Prostate gland (tissue), 2 donors: ENCODE results near the gene WAC.
"Not testable (repeated sequence)": the region's sequence is repeated elsewhere in the genome, so short reads cannot be mapped to it uniquely, and the experiment has no call there.

Experiments
- POLR2A ChIP-seq: fragments of 450-650 bp; IDR thresholded peaks from one replicate; pipeline ENCODE4 v1.6.1; 2016; ENCODE audit warnings: antibody characterized with exemption, mild to moderate bottlenecking
- POLR2AphosphoS5 ChIP-seq: sonication (generic); formaldehyde crosslinking; IDR thresholded peaks from one replicate; pipeline ENCODE4 v1.6.1; 2017; ENCODE audit warnings: antibody characterized with exemption
- TF ChIP-seq, protein P1 (sequence below), 4 experiments: fragments of 200-600 bp in 2 of 4; fragments of 450-650 bp in 2 of 4; sonication (generic) in 2 of 4; IDR thresholded peaks; 1 replicate in 3 of 4; 2 replicates in 1 of 4; pipeline ENCODE4 v1.5.1; 2016 to 2019; ENCODE audit warnings: antibody characterized with exemption in 4 of 4, mild to moderate bottlenecking in 2 of 4, moderate library complexity in 2 of 4

DNA sequence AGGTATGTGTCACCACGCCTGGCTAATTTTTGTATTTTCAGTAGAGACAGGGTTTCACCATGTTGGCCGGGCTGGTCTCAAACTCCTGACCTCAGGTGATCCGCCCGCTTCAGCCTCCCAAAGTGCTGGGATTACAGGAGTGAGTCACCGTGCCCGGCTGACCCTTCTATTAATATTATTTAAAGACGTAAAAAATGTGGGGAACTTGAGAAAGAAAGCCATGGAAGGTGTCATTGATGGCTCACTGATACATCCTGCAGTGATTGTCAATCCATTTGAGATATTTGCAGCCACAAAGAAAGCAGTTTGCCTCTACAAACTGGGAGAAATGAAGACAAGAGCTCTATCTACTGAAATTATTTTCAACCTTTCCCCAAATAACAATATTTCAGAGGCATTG lies 125.9 kb downstream of the WAC start:
- TF ChIP-seq, protein P1, sequence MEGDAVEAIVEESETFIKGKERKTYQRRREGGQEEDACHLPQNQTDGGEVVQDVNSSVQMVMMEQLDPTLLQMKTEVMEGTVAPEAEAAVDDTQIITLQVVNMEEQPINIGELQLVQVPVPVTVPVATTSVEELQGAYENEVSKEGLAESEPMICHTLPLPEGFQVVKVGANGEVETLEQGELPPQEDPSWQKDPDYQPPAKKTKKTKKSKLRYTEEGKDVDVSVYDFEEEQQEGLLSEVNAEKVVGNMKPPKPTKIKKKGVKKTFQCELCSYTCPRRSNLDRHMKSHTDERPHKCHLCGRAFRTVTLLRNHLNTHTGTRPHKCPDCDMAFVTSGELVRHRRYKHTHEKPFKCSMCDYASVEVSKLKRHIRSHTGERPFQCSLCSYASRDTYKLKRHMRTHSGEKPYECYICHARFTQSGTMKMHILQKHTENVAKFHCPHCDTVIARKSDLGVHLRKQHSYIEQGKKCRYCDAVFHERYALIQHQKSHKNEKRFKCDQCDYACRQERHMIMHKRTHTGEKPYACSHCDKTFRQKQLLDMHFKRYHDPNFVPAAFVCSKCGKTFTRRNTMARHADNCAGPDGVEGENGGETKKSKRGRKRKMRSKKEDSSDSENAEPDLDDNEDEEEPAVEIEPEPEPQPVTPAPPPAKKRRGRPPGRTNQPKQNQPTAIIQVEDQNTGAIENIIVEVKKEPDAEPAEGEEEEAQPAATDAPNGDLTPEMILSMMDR (IDR thresholded peaks at IDR 0.05): not testable (repeated sequence)
- TF ChIP-seq POLR2AphosphoS5, POLR2A: not testable (repeated sequence)
